Stimulated activated naive CD4-positive, alpha-beta T cell (primary cell): ENCODE data around the gene PLPP2.

Source experiments
- DNase-seq, 6 experiments: peaks; one replicate each; lab custom pipeline; 2025; lab: John Stamatoyannopoulos, UW

The PLPP2 gene

DNA sequence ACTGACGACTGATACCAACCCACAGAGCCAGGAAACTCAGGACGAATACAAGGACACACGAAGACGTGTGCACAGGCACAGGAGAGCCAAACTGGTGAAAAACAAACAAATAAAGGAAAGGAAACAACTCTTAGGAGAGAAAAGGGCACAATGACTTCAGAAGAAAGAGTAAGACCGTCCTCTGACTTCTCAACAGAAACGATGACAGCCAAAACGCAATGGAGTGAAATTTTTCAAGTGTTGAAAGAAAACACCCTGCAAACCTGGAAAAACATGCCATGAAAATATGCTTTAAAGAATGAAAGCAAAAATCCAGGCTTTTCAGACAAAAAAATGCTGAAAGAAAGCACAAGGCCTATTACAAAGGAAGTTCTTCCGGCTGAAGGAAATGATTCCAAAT is 24.6 kb upstream of the PLPP2 start:
- no peak for DNase-seq

DNA sequence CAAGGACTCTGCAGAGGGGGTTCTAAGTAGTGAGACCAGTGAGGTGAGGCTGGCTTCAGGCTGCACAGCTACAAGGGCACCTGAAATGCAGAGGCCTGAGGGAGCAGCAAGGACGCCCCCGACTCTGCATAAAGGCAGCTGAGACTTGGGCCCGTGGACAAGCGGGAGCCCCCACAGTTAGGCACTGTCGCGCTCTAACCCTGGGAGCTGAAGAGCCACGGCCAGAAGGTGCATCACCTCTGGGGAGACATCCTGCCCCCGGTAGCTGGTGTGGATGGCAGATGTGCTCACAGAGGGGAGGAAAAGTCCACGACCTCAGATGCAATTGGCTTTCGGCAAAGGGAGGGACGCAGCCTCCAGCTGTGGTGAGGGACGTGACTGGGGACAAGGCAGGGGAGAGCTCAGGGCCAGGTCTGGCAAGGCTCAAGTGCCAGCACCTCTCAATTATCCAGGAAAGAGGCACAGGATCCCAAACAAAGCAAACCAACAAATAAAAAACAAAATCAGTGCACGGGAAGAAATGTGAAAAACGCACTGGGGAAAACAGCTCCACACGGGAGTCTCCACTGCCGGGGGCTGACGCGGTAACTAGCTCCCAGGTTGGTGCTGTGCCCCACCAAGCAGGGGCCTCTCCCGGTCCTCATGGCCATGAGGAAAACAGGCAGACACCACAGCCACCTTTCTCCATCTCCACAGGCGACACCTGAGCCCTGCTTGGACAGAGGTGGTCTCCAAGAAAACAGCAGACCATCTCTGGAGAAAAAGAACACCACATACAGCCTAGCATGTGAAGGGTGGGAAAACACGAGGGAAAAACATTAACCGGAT is 23.0 kb upstream of the PLPP2 start:
- DNase-seq = no peak

DNA sequence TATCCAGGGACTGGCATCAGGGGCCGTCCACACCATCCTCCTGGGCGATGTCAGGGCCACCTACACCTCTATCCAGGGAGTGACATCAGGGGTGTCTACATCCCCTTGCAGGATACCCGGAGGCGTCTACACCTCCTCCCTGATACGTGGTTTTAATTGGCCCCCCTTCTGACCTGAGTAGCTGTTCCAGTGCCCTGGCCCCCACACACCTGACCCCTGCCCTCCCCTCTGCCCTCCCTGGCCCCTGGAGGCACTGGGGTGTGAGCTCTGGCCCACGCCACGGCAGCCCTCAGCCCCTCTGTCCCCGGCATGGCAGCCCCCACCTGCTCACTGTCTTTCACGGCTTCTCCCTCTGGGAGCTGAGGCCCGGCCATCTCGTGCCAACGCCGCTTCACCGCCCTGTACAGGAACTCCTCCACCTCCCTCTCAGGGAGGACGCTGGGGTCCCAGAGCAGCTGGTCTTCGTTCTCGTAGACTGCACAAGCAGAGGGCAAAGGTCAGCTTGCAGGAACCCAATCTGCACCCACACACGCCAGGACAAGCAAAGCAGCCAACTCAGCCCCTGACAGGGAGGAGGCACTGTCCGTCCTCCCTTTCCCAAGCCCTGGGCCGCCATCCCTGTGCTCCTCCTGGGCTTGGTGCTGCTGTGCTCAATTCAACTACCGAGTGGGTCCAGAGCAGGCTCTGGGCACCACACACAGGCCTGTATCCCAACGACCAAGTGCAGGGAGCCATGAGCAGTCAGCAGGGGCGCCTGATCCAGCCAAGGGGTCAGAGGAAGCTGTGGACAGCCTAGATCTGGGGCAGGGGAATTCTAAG is 22.2 kb upstream of the PLPP2 start:
- no peak for DNase-seq

DNA sequence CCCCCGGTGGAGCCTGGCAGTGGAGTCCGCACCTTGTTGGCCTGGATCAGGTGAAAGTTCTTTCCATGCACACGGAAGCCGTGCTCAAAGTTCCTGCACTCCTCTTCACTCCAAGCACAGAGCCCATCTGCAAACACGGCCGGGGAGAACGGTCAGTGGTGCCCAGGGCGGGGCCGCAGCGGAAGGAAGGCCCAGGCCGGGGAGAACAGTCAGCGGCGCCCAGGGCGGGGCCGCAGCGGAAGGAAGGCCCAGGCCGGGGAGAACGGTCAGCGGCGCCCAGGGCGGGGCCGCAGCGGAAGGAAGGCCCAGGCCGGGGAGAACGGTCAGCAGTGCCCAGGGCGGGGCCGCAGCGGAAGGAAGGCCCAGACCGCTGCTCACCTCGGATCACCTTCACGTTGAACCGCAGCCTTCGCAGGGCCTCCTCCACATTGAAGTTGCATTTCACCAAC is 20.6 kb upstream of the PLPP2 start:
- DNase-seq = no peak

DNA sequence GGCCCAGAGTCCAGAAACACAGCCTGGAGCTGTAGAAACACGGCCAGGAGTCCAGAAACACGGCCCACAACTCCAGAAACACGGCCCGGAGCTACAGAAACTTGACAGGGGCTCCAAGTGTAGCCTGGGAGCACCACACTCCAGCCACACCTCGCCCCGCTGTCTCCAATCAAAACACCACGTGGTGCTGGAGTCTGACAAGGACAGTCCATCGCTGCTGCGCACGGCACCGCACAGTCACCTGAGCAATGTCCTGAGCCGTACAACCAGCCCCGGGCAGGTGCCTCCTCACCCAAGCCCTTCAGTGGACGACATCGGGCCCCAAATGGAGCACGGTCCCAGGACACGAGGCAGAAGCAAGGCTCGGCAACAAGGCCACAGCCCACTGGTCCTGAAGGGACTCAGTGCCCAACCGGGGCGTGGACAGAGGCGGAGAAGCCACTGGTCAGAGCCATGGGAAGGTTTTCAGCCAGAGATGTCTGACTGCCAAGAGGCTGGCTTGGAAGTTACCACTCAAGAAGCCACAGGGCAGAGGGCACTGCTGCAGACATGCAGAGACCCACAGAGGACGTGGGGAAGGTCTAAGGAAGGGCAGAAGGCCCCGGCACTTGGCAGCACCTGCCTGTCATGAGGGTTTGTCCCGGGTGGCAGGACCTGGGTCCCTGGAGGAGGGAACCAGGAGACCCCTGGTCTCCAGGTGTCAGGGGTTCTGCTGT is 19.7 kb upstream of the PLPP2 start:
- DNase-seq = no peak

DNA sequence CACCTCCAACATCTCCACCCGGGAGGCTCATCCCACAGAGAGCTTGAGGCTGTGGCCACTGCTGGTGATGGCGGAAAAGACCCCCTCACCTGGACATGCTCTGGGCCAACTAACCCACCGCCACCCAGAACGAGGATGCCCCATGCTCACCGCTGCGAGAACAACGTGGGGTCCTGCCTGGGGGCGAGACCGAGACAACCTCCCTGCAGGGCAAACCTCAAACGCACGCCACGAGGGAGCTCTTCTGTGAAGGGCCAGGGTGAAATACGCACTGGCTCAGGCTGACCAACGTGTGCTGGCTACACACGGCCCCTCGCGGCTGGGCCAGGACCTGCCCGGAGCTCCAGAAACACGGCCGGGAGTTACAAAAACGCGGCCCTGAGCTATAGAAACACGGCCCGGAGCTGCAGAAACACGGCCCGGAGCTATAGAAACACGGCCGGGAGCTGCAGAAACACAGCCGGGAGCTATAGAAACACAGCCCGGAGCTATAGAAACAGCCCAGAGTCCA is 19.0 kb upstream of the PLPP2 start:
- DNase-seq = no peak

DNA sequence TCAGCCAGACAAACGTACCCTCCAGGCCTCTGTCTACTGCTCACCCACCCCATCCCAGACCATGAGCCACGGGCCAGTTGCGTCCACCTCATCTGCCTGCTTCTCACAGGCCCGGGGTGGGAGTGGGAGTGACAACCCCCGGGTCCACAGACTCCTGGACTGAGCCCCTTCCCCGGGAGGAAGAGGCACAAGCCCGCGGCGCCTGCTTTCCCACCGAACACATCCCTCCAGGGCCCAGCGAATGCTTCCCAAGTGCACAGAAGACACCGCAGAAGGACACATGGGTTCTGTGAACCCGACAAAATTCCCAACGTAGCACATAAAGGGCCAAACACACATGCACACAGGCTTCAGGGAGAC is 18.0 kb upstream of the PLPP2 start:
- DNase-seq = no peak

DNA sequence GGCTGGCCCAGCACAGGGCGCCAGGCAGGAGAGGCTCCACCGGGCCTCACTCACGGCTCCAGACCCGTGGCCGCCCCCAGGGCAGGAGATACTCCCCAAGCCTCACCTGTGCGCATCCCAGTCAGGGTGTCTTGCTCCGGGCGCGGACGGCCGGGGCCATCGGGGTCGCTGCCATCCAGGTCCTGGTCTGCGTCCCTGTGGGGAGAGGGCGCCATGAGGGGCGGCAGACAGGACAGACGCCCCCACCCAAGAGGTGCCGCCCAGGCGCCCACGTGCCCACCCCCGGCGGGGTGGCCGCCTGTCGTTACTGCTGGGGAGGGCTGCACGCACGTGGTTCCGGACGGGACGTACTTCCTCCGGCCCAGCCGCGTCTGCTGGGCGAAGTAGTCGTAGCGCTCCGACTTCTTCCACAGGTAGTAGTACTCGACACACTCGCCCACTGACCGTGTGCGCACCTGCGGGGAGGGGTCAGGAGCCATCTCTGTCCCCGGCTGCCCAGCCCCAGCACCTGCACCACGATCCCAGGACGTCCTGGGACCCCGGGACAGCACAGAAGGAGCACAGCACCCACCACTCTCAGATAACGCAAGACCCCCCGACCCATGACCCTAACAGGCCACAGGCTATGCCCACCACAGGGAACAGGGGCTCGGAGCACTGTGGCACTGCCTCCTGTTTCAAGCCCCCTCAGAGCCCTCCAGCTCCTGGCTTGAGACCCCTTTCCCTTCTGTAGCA is 17.4 kb upstream of the PLPP2 start:
- no peak for DNase-seq

DNA sequence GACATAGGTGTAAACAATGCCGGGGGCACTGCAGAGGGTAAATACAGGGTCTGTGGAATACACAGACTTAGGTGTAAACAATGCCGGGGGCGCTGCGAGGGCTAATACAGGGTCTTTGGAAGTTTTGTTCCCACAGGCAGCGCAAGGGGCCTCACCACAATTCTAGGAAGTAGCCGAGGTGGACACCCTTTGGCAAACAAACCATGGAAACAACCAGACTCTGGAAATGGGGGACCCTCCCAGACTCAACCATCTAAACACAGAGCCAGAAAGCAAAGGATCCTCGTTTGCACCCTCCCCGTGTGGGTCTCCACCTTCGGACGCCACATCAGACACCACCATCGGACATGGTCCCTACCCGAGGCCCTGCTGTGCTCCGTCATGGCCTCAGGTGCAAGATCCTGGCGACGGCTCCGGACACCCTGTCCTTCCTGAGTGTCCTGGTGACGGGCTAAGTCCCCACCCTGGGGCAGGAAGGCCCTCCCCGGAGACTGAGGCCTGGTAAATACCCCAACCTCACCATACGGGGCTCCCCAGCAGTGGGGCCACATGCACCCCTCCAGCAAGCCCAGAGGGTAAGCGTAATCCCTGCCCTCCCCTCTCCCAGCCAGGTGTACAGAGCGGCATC is 16.7 kb upstream of the PLPP2 start:
- DNase-seq = no peak

DNA sequence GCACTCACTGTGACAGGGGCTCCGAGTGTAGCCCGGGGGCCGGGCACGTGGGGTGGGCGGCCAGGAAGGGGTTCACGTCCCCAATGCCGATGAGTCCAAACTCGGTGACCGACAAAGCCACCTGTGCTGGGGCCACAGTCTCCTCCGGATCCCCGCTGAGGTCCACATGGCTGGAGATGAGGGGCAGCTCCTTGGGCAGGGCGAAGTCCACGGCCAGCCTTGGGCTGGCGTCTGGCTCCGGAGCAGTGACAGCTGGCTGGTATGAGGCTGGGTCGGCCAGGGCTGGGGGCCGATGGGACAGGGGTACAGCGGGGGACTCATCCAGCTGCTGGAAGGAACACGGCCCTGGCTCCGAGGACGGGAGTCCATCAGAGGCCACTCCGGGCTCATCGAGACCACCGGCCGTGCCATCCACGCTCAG is 15.9 kb upstream of the PLPP2 start:
- DNase-seq = no peak

DNA sequence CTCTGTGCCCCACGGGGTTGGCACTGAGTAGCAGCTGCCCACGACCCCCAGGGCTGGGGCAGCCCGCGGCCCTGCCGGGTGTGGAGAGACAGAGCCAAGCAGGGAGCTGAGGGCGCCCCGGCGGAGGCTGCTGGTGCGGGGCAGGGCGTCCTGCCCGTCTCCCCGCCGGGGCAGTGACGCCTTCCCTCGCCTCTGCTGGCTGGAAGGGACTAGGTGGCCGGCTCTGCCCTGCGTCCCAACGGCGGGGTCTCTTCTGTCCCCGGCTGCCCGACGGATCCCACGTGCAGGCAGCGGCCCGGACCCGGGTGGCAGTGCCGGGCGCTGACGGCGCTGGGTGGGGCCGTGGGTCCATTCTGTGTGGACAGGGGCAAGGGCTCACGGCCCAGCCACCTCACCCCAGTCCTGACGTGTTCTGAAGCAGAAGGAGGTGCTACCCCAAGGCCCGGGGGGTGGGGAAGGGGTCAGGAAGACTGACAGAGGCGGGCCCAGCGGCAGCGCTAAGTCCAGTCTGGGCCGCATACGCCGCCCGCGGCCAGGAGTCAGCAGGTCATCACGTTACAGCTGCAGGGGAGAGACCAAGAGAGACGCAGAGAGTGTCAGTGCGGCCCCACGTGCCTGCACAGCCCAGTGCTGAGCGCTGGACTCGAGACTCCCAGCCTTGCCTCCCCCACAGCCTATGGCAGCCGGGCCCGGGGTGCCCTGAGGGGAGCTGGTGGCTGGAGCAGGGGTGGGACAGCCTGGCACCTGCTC is 15.1 kb upstream of the PLPP2 start:
- no peak for DNase-seq

DNA sequence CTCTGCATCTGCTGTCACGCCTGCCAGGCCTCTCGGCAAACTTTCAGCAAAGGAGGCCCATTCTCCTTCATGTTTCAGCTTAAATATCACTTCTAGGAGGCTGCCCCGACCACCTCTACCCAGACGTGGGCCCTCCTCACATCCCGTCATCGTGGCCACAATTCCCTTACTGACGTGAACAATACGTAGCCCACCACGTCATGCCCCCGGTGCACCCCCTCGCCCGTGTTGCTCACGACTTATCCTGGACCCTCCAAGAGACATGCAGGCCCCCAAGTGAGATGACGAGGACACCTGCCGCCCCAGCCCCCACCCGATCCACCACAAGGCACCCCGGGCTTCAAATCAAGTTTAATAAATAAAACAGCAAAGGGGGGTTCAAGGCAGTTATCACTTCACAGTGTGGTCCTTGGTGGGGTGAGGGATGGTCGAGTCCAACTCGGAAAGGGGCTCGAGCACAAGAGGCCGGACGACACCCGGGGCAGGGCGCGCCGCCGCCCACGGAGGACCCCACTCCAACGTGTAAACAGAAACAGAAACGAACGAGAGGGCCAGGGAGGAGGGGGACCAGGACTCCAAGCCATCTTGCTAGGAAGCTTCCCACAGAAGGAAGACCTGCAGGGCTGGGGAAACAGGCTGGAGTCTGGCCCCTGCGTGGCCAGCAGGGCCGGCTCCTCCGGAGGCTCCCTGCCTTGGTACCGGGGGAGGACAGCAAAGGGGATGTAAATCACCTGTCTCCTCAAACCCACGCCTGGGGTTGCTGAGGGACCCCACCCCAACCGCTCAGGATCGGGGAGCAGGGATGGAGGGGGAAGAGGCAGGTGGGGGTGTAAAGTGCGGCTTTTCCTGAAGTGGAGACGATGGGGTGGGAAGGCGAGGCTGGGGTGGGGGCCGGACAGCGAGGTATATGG is 14.3 kb upstream of the PLPP2 start:
- no peak for DNase-seq

DNA sequence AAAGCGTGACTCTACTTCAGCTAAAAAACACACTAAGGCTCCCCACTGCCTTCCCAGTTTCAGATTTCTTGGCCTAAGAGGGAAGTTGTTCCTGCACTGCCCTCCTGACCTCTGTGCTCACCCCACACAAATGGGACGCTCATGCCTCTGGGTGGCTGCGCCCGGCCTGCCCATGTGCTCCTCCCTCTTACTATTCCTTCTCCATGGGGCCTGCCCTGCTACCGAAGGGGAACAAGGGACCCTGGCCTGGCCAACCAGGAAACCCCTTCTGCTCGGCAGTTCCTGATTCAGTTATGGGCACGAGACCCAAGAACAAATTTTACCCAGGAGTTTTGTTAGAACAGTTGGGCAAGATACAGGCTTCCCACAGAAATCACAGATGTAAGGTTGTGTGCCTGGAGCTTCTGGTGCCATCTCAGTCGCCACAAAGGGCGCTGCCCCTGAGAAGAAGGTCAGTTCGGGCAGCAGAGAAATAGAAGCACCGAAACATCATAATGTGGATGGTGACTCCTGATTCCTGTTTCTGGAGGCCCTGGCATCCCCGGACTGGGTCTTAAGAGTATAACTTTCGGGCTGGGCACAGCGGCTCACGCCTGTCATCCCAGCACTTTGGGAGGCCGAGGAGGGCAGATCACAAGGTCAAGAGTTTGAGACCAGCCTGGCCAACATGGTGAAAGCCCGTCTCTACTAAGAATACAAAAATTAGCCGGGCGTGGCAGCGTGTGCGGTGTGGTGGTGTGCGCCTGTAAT is 5.4 kb upstream of the PLPP2 start:
- no peak for DNase-seq

DNA sequence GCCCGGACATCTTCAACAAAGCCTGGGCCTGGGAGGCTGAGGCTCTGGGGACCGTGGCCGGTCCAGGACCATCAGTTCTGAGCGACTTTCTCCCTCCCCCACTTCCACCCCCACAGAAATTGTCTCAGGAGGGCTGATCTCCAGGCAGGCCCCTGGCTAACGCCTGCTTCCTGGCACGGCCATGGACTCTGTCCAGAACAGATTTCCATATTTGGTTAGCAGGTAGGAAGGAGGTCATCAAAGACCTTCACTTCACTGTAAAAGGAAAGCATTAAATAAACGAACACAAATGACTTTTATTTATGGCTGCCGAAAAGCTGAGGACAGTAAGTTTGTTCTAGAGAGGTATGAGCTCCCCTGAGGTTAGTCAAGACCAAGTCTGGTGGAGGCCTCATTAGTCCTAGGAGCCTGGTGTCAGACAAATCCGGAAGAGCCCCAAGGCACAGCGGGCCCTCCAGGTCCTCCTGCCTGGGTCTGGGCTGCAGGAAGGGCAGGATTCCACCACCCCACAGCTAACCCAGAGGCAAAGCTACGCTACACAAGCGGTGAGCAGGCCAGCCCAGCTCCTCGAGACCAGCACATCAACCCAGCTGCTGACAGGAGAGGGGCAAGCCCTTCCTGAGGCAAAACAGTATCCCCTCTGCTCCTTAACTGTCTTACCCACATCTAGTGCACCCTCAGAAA is 4.6 kb upstream of the PLPP2 start:
- no peak for DNase-seq

DNA sequence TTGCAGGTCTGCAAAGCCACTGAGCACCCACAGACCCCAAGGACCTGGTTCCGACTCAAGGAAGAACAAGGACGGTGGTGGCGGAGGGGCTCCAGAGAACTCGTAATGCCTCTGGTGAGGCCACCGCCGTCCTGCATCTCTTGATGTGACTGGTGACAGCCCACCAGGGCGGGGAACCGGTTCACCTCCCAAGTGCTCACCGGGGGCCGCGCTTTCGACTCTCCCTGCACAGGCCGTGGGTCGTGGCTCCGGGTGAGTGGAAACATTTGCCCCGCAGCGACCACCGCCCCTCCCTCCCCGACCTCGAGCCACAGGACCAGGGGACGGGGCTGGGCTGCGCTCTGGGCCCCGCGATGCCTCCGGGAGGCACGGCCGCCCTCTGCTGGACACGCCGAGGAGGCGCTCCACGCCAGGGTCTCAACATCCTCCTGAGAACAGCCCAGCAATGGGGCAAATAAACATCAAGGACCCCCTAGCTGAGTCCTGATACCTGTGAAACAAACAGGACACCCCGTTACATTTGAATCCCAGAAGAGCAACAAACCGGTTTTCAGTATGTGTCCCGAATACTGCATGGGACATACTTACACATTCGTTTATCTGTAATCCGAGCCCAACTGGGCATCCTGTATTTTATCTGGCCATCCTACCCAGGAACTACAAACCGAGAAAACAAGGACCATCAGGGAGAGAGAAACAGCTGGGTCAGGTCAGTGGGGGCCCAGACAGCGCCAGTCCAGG is 3.9 kb upstream of the PLPP2 start:
- peak in 4 of 6 experiments; percentile 19 to 25 (median 22) for DNase-seq

DNA sequence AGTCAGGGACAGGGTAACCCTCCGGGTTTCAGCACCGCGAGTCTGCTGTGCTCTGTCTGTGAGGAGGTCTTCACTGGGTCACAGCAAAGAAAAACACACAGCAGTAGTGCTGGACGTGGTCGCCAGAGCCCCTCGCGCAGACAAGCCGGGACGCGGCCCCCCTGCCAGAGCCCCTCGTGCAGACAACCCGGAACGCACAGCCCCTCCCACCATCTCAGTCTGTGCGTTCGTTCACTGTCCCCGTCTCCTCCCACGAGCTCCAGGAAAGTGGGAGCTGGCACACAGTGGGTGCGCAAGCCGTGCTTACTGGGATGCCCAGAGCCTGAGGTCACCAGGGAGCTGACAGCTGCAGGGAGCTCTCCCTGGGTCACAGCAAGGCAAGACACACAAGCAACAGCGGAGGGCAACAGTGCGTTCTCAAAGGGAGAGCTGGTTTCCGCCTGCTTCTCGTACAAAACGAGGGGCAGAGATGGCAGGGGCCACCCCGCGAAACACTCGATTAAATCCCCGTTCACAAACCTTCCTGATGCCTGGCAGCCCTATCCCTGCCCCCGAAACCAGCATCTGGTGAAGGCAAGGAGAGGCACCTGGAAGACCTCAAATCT is 3.2 kb upstream of the PLPP2 start:
- DNase-seq = no peak
